Skeletal muscle tissue (tissue), 4 donors: ENCODE data around the gene COL20A1. TPM values are rescaled to one million over a fixed set of nuclear protein-coding genes. Genes with fewer than 3 reads are reported as not detected.

Experiments used
- H3K27ac ChIP-seq: one replicate; pipeline ENCODE4 v1.7.0; 2013; ENCODE audit warnings: mild to moderate bottlenecking, low read depth, low read length, inconsistent platforms
- H3K27me3 ChIP-seq, 3 donors: one replicate each; pipeline ENCODE4 v1.7.0; 2013; ENCODE audit warnings: low read length in 3 of 3; ENCODE audit not compliant: control insufficient read depth in 3 of 3, insufficient read depth in 3 of 3
- H3K36me3 ChIP-seq, 3 donors: one replicate each; pipeline ENCODE4 v1.7.0; 2013; ENCODE audit warnings: low read length in 3 of 3; ENCODE audit not compliant: control insufficient read depth in 3 of 3, insufficient read depth in 3 of 3
- H3K4me1 ChIP-seq, 3 donors: one replicate each; pipeline ENCODE4 v1.7.0; 2013; ENCODE audit warnings: low read length in 3 of 3, mild to moderate bottlenecking in 3 of 3; ENCODE audit not compliant: control insufficient read depth in 3 of 3, insufficient read depth in 3 of 3
- H3K4me3 ChIP-seq, 3 donors: one replicate each; pipeline ENCODE4 v1.7.0; 2013; ENCODE audit warnings: low read length in 3 of 3
- H3K9ac ChIP-seq, 3 donors: one replicate each; pipeline ENCODE4 v1.7.0; 2013; ENCODE audit warnings: low read length in 3 of 3, mild to moderate bottlenecking in 3 of 3, moderate library complexity in 2 of 3, low read depth in 1 of 3
- H3K9me3 ChIP-seq, 3 donors: one replicate each; pipeline ENCODE4 v1.7.0; 2013; ENCODE audit warnings: low read length in 3 of 3; ENCODE audit not compliant: control insufficient read depth in 3 of 3
- total RNA-seq: library from RNA; depleted of rRNA; stranded (reverse); fragments of >200 nt; gene quantifications from one replicate; pipeline ENCODE4 v1.2.3, GENCODE V29; 2014
- donor health status: Osteomylitis.

COL20A1 gene
- total RNA-seq, 1 donor from 2014 or later = 2.6 TPM

DNA sequence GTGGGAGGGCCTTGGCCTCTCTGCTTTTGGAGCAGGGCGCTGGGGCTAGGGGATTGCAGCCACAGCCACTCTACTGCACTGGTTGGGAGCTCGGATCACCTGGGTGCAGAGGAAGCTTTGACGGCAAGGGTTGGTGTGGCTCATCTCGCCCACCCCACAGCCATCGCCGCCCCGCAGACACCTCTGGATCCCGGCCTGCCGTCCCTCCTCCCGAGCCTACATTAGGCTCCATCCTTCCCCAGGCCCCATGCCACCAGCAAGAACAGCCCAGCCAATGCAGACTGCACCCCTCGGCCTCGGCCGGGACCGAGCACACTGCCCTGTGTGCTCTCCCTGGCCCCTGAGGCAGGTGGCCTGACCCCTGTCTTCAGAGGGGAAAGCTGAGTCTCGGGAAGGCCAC is 32.5 kb upstream of the COL20A1 start:
- H3K4me3 ChIP-seq = no peak overlapping the region
- no peak overlapping the region for H3K27ac ChIP-seq
- no peaks in the 10 kb centered on the region for H3K9me3 ChIP-seq
- H3K4me1 ChIP-seq = peaks cover 0 to under 1% (median 0%) of the 10 kb centered on the region in 3 donors
- peaks cover 64 to 92% (median 80%) of the 10 kb centered on the region in 3 donors for H3K27me3 ChIP-seq
- no peak overlapping the region for H3K9ac ChIP-seq
- H3K36me3 ChIP-seq = no peaks in the 10 kb centered on the region

GRCh38 chr20:63261060-63261794 is 31.8 kb upstream of the COL20A1 start:
- Histone ChIP-seq H3K9me3 (no peaks in the 10 kb centered on the region), H3K27ac (no peak overlapping the region), H3K36me3 (no peaks in the 10 kb centered on the region), H3K4me3 (no peak overlapping the region), H3K9ac (no peak overlapping the region), H3K27me3 (peaks cover 60 to 92% (median 76%) of the 10 kb centered on the region in 3 donors), H3K4me1 (peaks cover 3 to 6% (median 5%) of the 10 kb centered on the region in 3 donors)

- Histone ChIP-seq H3K4me3 (no peak overlapping the region), H3K27me3 (peaks cover 54 to 89% (median 74%) of the 10 kb centered on the region in 3 donors), H3K36me3 (no peaks in the 10 kb centered on the region), H3K27ac (no peak overlapping the region), H3K4me1 (peaks cover 5 to 11% (median 7%) of the 10 kb centered on the region in 3 donors), H3K9me3 (no peaks in the 10 kb centered on the region), H3K9ac (no peak overlapping the region)
These were observed 31.0 kb upstream of the COL20A1 start for GRCh38 chr20:63261795-63262528.

- Histone ChIP-seq H3K9ac (no peak overlapping the region), H3K27ac (no peak overlapping the region), H3K9me3 (no peaks in the 10 kb centered on the region), H3K27me3 (peaks cover 54 to 89% (median 80%) of the 10 kb centered on the region in 3 donors), H3K36me3 (no peaks in the 10 kb centered on the region), H3K4me3 (no peak overlapping the region), H3K4me1 (peaks cover 5 to 20% (median 7%) of the 10 kb centered on the region in 3 donors)
These were observed 30.1 kb upstream of the COL20A1 start for GRCh38 chr20:63262836-63263235.

DNA sequence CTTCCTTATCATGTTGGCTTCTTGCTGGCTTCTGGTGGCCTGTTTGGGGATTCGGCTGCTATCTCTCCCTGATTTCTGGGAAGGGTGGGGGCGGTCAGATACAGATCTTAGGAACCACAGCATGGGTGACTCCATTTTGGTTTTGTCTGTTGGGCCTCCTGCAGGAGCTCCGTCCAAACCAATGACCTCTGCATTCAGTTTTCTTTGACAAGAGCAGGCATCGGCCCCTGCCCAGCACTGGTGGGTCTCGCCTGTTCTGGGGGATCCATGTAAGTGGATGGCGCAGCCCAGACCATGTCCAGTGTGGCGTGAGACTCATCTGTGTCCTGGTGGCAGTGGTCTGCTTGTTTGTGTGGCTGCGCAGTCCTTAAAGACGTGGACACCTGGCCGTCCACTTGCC is 29.0 kb upstream of the COL20A1 start:
- Histone ChIP-seq H3K27me3 (peaks cover 61 to 89% (median 80%) of the 10 kb centered on the region in 3 donors), H3K4me1 (peaks cover 5 to 30% (median 7%) of the 10 kb centered on the region in 3 donors), H3K4me3 (no peak overlapping the region), H3K9ac (no peak overlapping the region), H3K9me3 (no peaks in the 10 kb centered on the region), H3K36me3 (no peaks in the 10 kb centered on the region), H3K27ac (no peak overlapping the region)

- H3K9ac ChIP-seq = no peak overlapping the region
- peaks cover 5 to 31% (median 7%) of the 10 kb centered on the region in 3 donors for H3K4me1 ChIP-seq
These were observed 28.5 kb upstream of the COL20A1 start for GRCh38 chr20:63264519-63264918.

DNA sequence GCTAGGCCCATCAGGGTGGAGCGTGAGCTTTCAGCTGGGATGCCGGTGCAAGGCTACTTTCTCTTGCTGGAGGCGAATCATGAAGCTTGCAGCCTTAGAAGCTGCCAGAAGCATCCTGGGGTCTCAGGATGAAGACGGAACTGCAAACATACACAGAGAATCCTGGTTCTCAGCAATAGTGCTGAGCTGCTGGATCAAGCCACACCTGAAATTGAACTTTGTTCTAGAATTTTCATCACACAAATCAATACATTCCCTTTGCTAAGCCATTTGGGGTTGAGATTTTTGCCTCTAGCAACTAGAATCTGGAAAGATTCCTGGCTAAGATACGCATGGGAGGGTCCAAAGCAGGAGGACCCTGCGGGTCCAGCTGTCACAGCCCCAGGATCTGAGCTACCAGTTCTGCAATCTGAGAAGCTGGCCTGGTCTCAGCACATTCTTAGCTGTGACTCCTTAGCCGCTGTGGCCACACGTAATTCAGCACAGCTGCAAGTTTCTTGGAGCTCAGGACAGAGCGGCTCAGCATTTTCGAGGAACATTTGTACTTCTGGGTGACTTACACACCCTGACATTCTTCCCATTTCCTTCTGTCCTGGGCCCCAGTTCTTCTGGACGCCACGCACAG is 27.0 kb upstream of the COL20A1 start:
- H3K4me3 ChIP-seq = peak overlapping the region in 1 of 3 donors; percentile 6
- H3K36me3 ChIP-seq = no peaks in the 10 kb centered on the region
- H3K4me1 ChIP-seq = peaks cover 5 to 31% (median 7%) of the 10 kb centered on the region in 3 donors
- peaks cover 57 to 81% (median 73%) of the 10 kb centered on the region in 3 donors for H3K27me3 ChIP-seq
- H3K9ac ChIP-seq = no peak overlapping the region
- H3K9me3 ChIP-seq = no peaks in the 10 kb centered on the region
- no peak overlapping the region for H3K27ac ChIP-seq

More at GRCh38 chr20:63264519-63264918, 28.5 kb upstream of the COL20A1 start:
- H3K4me3 ChIP-seq = no peak overlapping the region
- peaks cover 66 to 89% (median 80%) of the 10 kb centered on the region in 3 donors for H3K27me3 ChIP-seq
- no peak overlapping the region for H3K27ac ChIP-seq
- no peaks in the 10 kb centered on the region for H3K36me3 ChIP-seq
- H3K9me3 ChIP-seq = no peaks in the 10 kb centered on the region

GRCh38 chr20:63267691-63268090 is 25.3 kb upstream of the COL20A1 start:
- H3K4me1 ChIP-seq = peaks cover 9 to 34% (median 11%) of the 10 kb centered on the region in 3 donors
- no peak overlapping the region for H3K9ac ChIP-seq

DNA sequence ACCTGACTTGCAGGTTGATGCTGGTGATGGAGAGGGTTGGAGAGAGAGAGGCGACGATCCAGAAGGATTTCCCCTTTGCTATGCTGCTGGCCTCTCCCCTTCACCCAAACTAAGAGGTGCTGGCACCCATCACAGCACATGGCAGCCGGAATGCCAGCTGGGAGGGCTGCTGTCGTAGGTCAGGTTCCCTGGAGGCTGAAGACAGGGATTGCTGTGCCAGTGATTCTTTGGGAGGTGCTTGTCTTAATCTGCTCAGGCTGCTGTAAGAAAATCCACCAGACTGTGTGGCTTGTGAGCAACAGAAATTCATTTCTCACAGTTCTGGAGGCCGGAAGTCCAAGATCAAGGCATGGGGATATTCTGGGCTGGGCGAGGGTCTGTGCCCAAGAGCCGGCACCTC is 24.7 kb upstream of the COL20A1 start:
- Histone ChIP-seq H3K9ac (no peak overlapping the region), H3K27ac (no peak overlapping the region), H3K4me1 (peaks cover 9 to 37% (median 11%) of the 10 kb centered on the region in 3 donors), H3K36me3 (no peaks in the 10 kb centered on the region), H3K9me3 (no peaks in the 10 kb centered on the region), H3K4me3 (no peak overlapping the region), H3K27me3 (peaks cover 44 to 61% (median 55%) of the 10 kb centered on the region in 3 donors)

More at GRCh38 chr20:63267691-63268090, 25.3 kb upstream of the COL20A1 start:
- no peaks in the 10 kb centered on the region for H3K36me3 ChIP-seq
- no peaks in the 10 kb centered on the region for H3K9me3 ChIP-seq
- H3K27ac ChIP-seq = no peak overlapping the region
- peaks cover 49 to 66% (median 60%) of the 10 kb centered on the region in 3 donors for H3K27me3 ChIP-seq
- H3K4me3 ChIP-seq = no peak overlapping the region
